K562 (cell line): Measurements from ENCODE around the gene EFCAB12. TPM values are rescaled to one million over a fixed set of nuclear protein-coding genes. Genes with fewer than 3 reads are reported as not detected.

Experiments used
- BRD4 ChIP-seq: fragments of 200-600 bp; sonication (generic); IDR thresholded peaks from 2 replicates; pipeline ENCODE4 v1.6.1; 2017; ENCODE audit warnings: inconsistent platforms
- CBX3 ChIP-seq, 2 experiments: IDR thresholded peaks; 1 replicate in 1 of 2; 2 replicates in 1 of 2; pipeline ENCODE4 v1.6.1; 2012; ENCODE audit warnings: inconsistent platforms in 2 of 2, low read length in 2 of 2, borderline replicate concordance in 1 of 2, control low read depth in 1 of 2
- CGGBP1 ChIP-seq: fragments of 250-450 bp; sonication (Bioruptor Pico); IDR thresholded peaks from 2 replicates; pipeline ENCODE4 v1.9.0; 2021; ENCODE audit warnings: mild to moderate bottlenecking
- CHD2 ChIP-seq: IDR thresholded peaks from 2 replicates; pipeline ENCODE4 v1.6.1; 2011; ENCODE audit warnings: low read depth, low read length
- CREB3L1 ChIP-seq: fragments of 450-650 bp; IDR thresholded peaks from 2 replicates; pipeline ENCODE4 v1.6.1; 2014; ENCODE audit warnings: low read depth, mild to moderate bottlenecking, moderate library complexity, borderline replicate concordance
- GMEB1 ChIP-seq: fragments of 250-450 bp; sonication (Bioruptor Pico); IDR thresholded peaks from 2 replicates; pipeline ENCODE4 v1.4.0; 2020; ENCODE audit warnings: mild to moderate bottlenecking
- GTF2B ChIP-seq: IDR thresholded peaks from 2 replicates; pipeline ENCODE4 v1.6.1; 2011; ENCODE audit not compliant: insufficient read length; ENCODE audit errors: extremely low read depth
- LARP7 ChIP-seq: fragments of 450-650 bp; IDR thresholded peaks from 2 replicates; pipeline ENCODE4 v1.6.1; 2016
- MCM2 ChIP-seq: fragments of 450-650 bp; IDR thresholded peaks from 2 replicates; pipeline ENCODE4 v1.6.1; 2017; ENCODE audit warnings: low read depth, mild to moderate bottlenecking
- MTF1 ChIP-seq: fragments of 250-450 bp; sonication (Bioruptor Pico); IDR thresholded peaks from 2 replicates; pipeline ENCODE4 v1.9.0; 2021; ENCODE audit warnings: moderate library complexity, mild to moderate bottlenecking, inconsistent platforms, borderline replicate concordance
- MYNN ChIP-seq, 2 experiments: sonication (generic); formaldehyde crosslinking in 1 of 2; IDR thresholded peaks; 2 replicates each; pipeline versions ENCODE4 v1.5.0 to v1.6.1; 2016 to 2020; ENCODE audit warnings: antibody characterized with exemption in 1 of 2, missing genetic modification reagents in 1 of 2
- NFATC3 ChIP-seq: fragments of 450-650 bp; IDR thresholded peaks from 2 replicates; pipeline ENCODE4 v1.6.1; 2017; ENCODE audit warnings: mild to moderate bottlenecking
- NFE2 ChIP-seq: IDR thresholded peaks from 2 replicates; pipeline ENCODE4 v1.6.1; 2014; ENCODE audit warnings: antibody characterized with exemption, low read depth
- NFRKB ChIP-seq: fragments of 450-650 bp; IDR thresholded peaks from 2 replicates; pipeline ENCODE4 v1.6.1; 2016; ENCODE audit warnings: low read depth
- NUFIP1 ChIP-seq: fragments of 450-650 bp; IDR thresholded peaks from 2 replicates; pipeline ENCODE4 v1.6.1; 2018; ENCODE audit not compliant: partially characterized antibody
- PPARD ChIP-seq: fragments of 250-450 bp; sonication (Bioruptor Pico); IDR thresholded peaks from 2 replicates; pipeline ENCODE4 v1.8.0; 2022; ENCODE audit warnings: inconsistent platforms, mild to moderate bottlenecking, moderate library complexity
- SIRT6 ChIP-seq: IDR thresholded peaks from one replicate; pipeline ENCODE4 v1.6.1; 2012; ENCODE audit warnings: low read depth, mild to moderate bottlenecking, control low read depth, inconsistent platforms, low read length, moderate library complexity
- TAL1 ChIP-seq: fragments of 450-650 bp; IDR thresholded peaks from 2 replicates; pipeline ENCODE4 v1.6.1; 2016; ENCODE audit warnings: mild to moderate bottlenecking
- XRCC3 ChIP-seq: fragments of 450-650 bp; IDR thresholded peaks from 2 replicates; pipeline ENCODE4 v1.6.1; 2017; ENCODE audit warnings: mild to moderate bottlenecking, moderate library complexity
- ZFP36 ChIP-seq: fragments of 150-350 bp; IDR thresholded peaks from 2 replicates; pipeline ENCODE4 v1.6.1; 2018; ENCODE audit warnings: low read length, low read depth; ENCODE audit not compliant: partially characterized antibody
- ZFX ChIP-seq: sonication (generic); formaldehyde crosslinking; IDR thresholded peaks from 2 replicates; pipeline ENCODE4 v1.8.0; 2022; ENCODE audit warnings: mild to moderate bottlenecking, missing genetic modification reagents, moderate library complexity
- ZNF165 ChIP-seq: fragments of 250-450 bp; sonication (Bioruptor Pico); IDR thresholded peaks from 2 replicates; pipeline ENCODE4 v1.4.0; 2020; ENCODE audit warnings: borderline replicate concordance
- ZNF444 ChIP-seq: fragments of 250-450 bp; sonication (Bioruptor Pico); IDR thresholded peaks from 2 replicates; pipeline ENCODE4 v1.4.0; 2020; ENCODE audit warnings: mild to moderate bottlenecking, moderate library complexity
- ZZZ3 ChIP-seq: fragments of 450-650 bp; IDR thresholded peaks from 2 replicates; pipeline ENCODE4 v1.6.1; 2016; ENCODE audit warnings: antibody characterized with exemption, mild to moderate bottlenecking, moderate library complexity
- polyA plus RNA-seq, 8 experiments: library from polyadenylated mRNA; depleted of rRNA in 4 of 8; stranded (reverse) in 5 of 8; unstranded in 3 of 8; fragments of >200 nt; fragmentation: Nextera tagmentation in 2 of 8; fragmentation: Illumina TruSeq in 1 of 8; extraction: Ambion mirVana in 2 of 8; extraction: Trizol in 1 of 8; gene quantifications; 2 replicates each; pipeline versions ENCODE4 v1.2.1 to v1.2.3, GENCODE V29; 2011 to 2014; ENCODE audit warnings: inconsistent platforms in 1 of 8, missing spikeins in 1 of 8
- total RNA-seq, 7 experiments: library from RNA; depleted of rRNA in 6 of 7; stranded (reverse); fragments of >200 nt in 6 of 7; fragmentation: Illumina TruSeq in 2 of 7; extraction: Trizol in 2 of 7; gene quantifications; 2 replicates each; pipeline versions ENCODE4 v1.2.1 to v1.2.3, GENCODE V29; 2011 to 2021; ENCODE audit warnings: low replicate concordance in 1 of 7
- TF ChIP-seq, protein P1 (sequence below): sonication (generic); formaldehyde crosslinking; IDR thresholded peaks from 2 replicates; pipeline ENCODE4 v1.8.0; 2022; ENCODE audit warnings: mild to moderate bottlenecking, missing genetic modification reagents

Gene EFCAB12
- total and polyA plus RNA-seq, 9 of the 15 experiments (the other 6 are each of a cell fraction or from before 2014, with no cell fraction given) = 0.08 to 0.95 (median 0.56) TPM; not detected in 1

DNA sequence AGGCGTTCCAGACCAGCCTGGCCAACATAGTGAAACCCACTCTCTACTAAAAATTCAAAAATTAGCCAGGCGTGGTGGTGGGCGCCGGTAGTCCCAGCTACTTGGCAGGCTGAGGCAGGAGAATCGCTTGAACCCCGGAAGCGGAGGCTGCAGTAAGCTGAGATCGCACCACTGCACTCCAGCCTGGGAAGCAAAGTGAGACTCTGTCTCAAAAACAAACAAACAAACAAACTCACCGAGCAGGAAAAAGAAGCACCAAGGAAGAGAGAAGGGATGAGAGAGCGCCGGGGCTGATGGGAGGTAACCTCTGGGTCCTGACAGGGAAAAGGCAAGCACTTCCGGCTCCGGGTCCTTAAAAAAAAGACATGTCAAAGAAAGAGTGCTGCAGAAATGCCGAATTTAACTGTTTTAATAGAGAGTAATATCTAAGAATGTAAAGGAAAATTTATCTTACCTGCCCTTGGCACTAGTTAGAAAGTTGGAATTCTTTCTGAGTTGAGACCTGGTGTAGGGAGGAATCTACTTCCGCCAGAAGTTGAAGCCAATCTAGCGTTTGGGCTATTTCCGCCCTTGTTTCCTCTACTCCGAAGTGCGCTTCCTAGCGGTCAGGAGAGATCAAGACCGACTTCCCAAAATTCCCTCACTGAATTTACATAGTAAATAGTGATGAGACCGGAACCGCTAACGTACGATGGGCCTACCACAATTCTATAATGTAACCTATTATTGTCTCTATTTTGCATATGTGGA is 29.1 kb downstream of the EFCAB12 start (continued):
- TF ChIP-seq, protein P1, sequence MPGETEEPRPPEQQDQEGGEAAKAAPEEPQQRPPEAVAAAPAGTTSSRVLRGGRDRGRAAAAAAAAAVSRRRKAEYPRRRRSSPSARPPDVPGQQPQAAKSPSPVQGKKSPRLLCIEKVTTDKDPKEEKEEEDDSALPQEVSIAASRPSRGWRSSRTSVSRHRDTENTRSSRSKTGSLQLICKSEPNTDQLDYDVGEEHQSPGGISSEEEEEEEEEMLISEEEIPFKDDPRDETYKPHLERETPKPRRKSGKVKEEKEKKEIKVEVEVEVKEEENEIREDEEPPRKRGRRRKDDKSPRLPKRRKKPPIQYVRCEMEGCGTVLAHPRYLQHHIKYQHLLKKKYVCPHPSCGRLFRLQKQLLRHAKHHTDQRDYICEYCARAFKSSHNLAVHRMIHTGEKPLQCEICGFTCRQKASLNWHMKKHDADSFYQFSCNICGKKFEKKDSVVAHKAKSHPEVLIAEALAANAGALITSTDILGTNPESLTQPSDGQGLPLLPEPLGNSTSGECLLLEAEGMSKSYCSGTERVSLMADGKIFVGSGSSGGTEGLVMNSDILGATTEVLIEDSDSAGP = no peak
- TF ChIP-seq NFE2 (no peak), LARP7 (no peak), ZFX (CRISPR knock-in tag) (peak; percentile 77), BRD4 (no peak), NUFIP1 (no peak), ZNF444 (CRISPR knock-in tag) (no peak), CBX3 (IDR thresholded peaks at IDR 0.05; ENCODE audit: borderline replicate concordance in 1 of 2, low read length in 2 of 2) (peak in 1 of 2 experiments; percentile 46; a peak in 1 of 3 replicates), MCM2 (no peak), TAL1 (no peak), CREB3L1 (no peak), CHD2 (no peak), XRCC3 (no peak), ZZZ3 (peak; percentile 76), SIRT6 (no peak), NFRKB (no peak), CGGBP1 (no peak), MYNN (IDR thresholded peaks at IDR 0.05) (no peak), MYNN (CRISPR knock-in tag; IDR thresholded peaks at IDR 0.05) (no peak), MTF1 (CRISPR knock-in tag) (no peak), ZNF165 (CRISPR knock-in tag) (no peak), GMEB1 (CRISPR knock-in tag) (0 out of 2 replicates have a peak, but pooled peaks have one; percentile 8), ZFP36 (no peak), PPARD (CRISPR knock-in tag) (no peak), NFATC3 (peak; percentile 54; the same call in 1 of the 2 replicates), GTF2B (no peak)
